HG03103 (cell line): Measurements from ENCODE around the gene MIDN.
"Not testable (repeated sequence)": the region's sequence is repeated elsewhere in the genome, so short reads cannot be mapped to it uniquely, and the experiment has no call there.

ENCODE experiments used
- ATAC-seq: cut with Tn5 transposase; IDR thresholded peaks from one replicate; pipeline ENCODE4 v1.9.1; 2021; ENCODE audit warnings: low read depth; ENCODE audit not compliant: unreplicated experiment

Gene MIDN

GRCh38 chr19:1290196-1290702 lies 41.9 kb downstream of the MIDN start:
- ATAC-seq: no peak

- ATAC-seq: no peak
These were observed 42.6 kb downstream of the MIDN start for GRCh38 chr19:1290703-1291651.

- no peak for ATAC-seq
These were observed 43.5 kb downstream of the MIDN start for GRCh38 chr19:1291761-1292418.

- ATAC-seq: no peak
These were observed 44.2 kb downstream of the MIDN start for GRCh38 chr19:1292419-1293151.

GRCh38 chr19:1293782-1294604 lies 45.6 kb downstream of the MIDN start:
- ATAC-seq: no peak

GRCh38 chr19:1294688-1295087 lies 46.3 kb downstream of the MIDN start:
- no peak for ATAC-seq

- ATAC-seq: no peak
These were observed 47.0 kb downstream of the MIDN start for GRCh38 chr19:1295169-1296012.

GRCh38 chr19:1296078-1296477 lies 47.7 kb downstream of the MIDN start:
- ATAC-seq: no peak

- ATAC-seq: no peak
These were observed 48.3 kb downstream of the MIDN start for GRCh38 chr19:1296575-1297271.

- no peak for ATAC-seq
These were observed 49.9 kb downstream of the MIDN start for GRCh38 chr19:1298235-1298634.

GRCh38 chr19:1299801-1300200 lies 51.4 kb downstream of the MIDN start:
- ATAC-seq: no peak

- ATAC-seq: no peak
These were observed 52.5 kb downstream of the MIDN start for GRCh38 chr19:1300744-1301490.

GRCh38 chr19:1302533-1303239 lies 54.3 kb downstream of the MIDN start:
- no peak for ATAC-seq

- no peak for ATAC-seq
These were observed 56.0 kb downstream of the MIDN start for GRCh38 chr19:1304197-1304924.

GRCh38 chr19:1305354-1305753 lies 57.0 kb downstream of the MIDN start:
- ATAC-seq: not testable (repeated sequence)

GRCh38 chr19:1307320-1307719 lies 58.9 kb downstream of the MIDN start:
- no peak for ATAC-seq
